Measurements from ENCODE around the gene PRKCQ.
"Not testable (repeated sequence)": the region's sequence is repeated elsewhere in the genome, so short reads cannot be mapped to it uniquely, and the experiment has no call there.

PRKCQ gene

DNA sequence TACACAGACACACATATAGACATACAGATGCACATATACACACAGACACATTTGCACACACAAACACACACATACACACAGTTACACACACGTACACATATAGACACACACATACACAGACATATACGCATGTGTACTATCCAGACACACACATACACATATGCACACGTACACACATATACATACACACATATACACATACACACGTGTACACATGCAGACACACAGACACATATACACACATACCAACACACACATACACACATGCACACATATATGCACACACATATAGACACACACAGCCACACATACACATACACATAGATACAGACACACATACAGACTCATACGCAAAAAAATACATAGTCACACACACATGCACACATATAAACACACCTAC, 193.1 kb downstream of the PRKCQ start:
- H3K27ac ChIP-seq = no peak overlapping the region
- TF ChIP-seq, protein P1, sequence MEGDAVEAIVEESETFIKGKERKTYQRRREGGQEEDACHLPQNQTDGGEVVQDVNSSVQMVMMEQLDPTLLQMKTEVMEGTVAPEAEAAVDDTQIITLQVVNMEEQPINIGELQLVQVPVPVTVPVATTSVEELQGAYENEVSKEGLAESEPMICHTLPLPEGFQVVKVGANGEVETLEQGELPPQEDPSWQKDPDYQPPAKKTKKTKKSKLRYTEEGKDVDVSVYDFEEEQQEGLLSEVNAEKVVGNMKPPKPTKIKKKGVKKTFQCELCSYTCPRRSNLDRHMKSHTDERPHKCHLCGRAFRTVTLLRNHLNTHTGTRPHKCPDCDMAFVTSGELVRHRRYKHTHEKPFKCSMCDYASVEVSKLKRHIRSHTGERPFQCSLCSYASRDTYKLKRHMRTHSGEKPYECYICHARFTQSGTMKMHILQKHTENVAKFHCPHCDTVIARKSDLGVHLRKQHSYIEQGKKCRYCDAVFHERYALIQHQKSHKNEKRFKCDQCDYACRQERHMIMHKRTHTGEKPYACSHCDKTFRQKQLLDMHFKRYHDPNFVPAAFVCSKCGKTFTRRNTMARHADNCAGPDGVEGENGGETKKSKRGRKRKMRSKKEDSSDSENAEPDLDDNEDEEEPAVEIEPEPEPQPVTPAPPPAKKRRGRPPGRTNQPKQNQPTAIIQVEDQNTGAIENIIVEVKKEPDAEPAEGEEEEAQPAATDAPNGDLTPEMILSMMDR (IDR thresholded peaks at IDR 0.05) = no peak
- DNase-seq (ENCODE audit: low spot score) = no peak
- no peak overlapping the region for H3K4me3 ChIP-seq

DNA sequence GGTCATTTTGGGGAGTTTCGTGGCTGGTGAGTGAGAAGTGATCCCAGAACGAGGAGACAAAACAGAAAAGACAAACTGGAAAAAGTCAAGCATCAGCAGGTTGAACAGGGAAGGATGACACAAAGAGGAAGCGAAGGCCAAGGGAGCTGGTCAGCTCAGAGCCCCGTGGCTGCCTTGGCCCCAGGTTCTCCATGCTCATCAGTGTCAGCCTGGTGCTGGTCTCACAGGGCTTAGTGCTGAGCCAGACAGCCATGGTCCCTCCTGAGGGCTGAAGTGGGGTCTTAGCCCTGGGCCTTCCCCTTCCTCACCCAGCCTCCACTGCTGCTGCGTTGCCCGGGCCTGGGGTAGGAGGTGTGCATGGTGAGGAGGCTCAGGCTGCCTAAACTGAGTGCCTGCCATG, 193.7 kb downstream of the PRKCQ start:
- no peak for DNase-seq (ENCODE audit: low spot score)
- TF ChIP-seq, protein P1 (IDR thresholded peaks at IDR 0.05) = no peak
- H3K27ac ChIP-seq = no peak overlapping the region
- no peak overlapping the region for H3K4me3 ChIP-seq

DNA sequence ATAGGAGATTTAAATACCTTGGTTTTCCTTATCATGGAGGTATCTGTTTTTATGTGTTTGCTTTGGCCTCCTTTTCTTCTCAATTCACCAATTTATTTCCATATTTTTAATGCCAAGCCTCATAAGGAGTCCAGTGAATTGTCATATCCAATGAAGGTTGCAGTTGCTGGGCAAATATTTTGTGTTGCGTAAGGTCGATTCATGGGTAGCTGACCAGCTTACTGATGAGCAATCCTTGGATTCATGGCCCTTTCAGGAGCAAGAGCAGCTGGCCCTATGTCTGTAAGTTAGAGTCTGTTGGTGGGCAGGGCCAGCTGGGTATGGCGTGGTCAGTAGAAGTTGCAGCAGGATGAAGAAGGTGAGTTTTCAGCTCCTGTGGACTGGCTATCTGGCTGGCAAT, 194.4 kb downstream of the PRKCQ start:
- no peak for DNase-seq (ENCODE audit: low spot score)
- TF ChIP-seq, protein P1 (IDR thresholded peaks at IDR 0.05) = no peak
- Histone ChIP-seq H3K4me3 (no peak overlapping the region), H3K27ac (no peak overlapping the region)

DNA sequence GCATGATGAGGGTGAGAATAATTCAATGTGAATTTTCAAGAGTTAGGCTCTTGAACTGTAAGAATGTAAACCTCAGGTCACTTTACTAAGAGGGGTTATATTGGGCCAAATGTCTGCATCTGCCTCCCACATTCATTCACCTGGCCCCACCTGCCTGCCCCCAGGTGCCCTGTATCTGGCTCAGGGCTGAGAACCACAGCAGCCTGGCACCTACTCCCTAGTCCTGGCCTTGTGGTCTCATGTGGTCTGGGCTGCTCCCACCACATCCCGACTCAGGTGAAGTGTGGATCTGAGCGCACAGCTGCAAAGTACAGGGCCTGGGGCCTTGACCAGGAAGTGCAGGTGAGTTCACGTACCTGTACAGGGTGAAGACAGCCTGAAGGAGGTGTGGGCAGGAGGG, 195.2 kb downstream of the PRKCQ start:
- Histone ChIP-seq H3K27ac (no peak overlapping the region), H3K4me3 (no peak overlapping the region)
- DNase-seq (ENCODE audit: low spot score) = no peak
- TF ChIP-seq, protein P1 (IDR thresholded peaks at IDR 0.05) = no peak

DNA sequence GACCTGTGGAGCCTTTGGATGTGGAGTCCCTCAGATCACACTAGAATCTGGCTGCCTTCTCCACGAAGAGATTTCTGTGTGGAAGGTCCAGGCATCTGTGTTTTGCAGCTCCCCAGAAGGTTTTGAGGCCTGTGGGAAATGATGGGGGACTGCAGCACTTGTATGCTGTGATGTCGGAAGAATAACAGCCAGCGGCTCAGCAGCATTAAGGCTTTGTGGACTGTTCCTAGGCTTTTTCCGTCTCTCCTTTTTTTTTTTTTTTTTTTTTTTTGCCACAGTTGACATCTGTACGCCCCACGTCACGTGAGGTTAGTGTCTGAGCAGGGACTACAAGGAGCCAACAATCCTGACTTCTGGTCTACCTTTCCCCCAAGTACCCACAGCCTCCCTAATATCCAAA, 196.0 kb downstream of the PRKCQ start:
- peak overlapping the region in 1 of 2 donors; percentile 84 for H3K27ac ChIP-seq
- no peak overlapping the region for H3K4me3 ChIP-seq
- TF ChIP-seq, protein P1 (IDR thresholded peaks at IDR 0.05) = no peak
- DNase-seq (ENCODE audit: low spot score) = no peak

DNA sequence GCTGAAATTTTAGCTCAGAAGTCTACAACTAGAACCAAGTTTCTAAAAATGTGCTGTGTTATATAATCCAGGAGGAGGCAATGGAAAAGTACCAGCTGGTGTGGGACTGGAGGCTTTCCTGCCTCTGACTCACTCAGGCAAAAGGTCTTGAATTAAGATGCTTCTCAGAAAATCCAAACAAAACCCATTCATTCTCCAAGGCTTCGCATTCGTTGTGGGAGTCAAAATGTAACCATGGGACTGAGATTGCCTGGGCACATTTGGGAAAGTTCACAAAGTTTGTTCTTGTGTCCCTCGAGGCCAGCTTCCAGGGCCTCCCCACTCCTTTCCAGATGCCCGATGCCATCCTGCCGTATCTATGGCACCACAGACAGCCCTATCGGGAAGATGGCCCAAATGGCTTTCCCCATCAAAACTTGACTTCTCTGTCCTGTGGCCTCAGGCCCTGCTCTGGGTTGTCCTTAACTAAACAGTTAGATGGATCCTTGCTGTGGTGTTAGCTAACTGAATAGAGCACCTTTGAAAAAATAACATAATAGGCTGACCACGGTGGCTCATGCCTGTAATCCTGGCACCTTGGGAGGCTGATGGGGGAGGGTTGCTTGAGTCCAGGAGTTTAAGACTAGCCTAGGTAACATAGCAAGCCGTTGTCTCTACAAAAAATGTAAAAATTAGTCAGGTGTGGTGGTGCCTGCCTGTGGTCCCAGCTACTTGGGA, 196.8 kb downstream of the PRKCQ start:
- TF ChIP-seq, protein P1 (IDR thresholded peaks at IDR 0.05) = no peak
- no peak for DNase-seq (ENCODE audit: low spot score)
- H3K27ac ChIP-seq = peak overlapping the region; percentile 44 to 84
- peak overlapping the region; percentile 37 for H3K4me3 ChIP-seq

DNA sequence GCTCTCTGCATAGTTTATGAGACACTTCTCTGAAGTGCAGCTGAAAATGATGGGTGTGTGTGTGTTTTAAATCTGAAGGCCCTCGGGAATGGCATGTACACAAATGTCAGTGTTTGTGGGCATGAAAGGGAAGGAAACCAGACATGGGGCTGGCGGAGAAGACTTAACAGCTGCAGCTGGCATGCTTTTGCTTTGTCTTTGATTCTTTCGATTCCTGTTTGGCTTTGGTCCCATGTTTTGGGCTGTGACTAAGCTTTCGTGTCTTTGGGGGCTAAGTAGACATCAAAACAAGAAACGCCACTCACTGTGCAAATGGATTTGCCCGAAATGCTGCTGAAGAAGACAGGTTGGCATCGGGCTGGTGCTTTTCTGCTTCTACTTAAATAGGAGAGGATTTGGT, 198.0 kb downstream of the PRKCQ start:
- no peak for DNase-seq (ENCODE audit: low spot score)
- no peak overlapping the region for H3K4me3 ChIP-seq
- H3K27ac ChIP-seq = peak overlapping the region; percentile 43 to 84

DNA sequence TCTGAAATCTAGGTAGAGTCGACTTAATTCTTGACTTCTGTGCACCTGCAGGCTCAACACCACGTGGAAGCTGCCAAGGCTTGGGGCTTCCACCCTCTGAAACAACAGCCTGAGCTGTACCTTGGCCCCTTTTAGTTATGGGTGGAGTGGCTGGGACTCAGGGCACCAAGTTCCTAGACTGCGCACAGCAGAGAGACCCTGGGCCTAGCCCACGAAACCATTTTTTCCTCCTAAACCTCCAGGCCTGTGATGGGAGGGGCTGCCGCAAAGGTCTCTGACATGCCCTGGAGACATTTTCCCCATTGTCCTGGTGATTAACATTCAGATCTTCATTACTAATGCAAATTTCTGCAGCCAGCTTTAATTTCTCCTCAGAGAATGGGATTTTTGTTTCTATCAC, 199.6 kb downstream of the PRKCQ start:
- not testable (repeated sequence) for DNase-seq (ENCODE audit: low spot score); H3K27ac ChIP-seq; H3K4me3 ChIP-seq

More for the DNA sequence above, 198.0 kb downstream of the PRKCQ start:
- TF ChIP-seq, protein P1 (IDR thresholded peaks at IDR 0.05) = no peak

Measured in coronary artery (tissue), 2 donors.